Neuron (in vitro differentiated cells): ENCODE data around the gene CCDC8.

Experiments used
- H2AFZ ChIP-seq: one replicate; pipeline ENCODE4 v1.6.1; 2013; ENCODE audit warnings: low read depth, mild to moderate bottlenecking, inconsistent platforms, low read length, moderate library complexity
- H3K27me3 ChIP-seq: one replicate; pipeline ENCODE4 v1.6.1; 2013; ENCODE audit warnings: low read length; ENCODE audit not compliant: insufficient read depth
- H3K36me3 ChIP-seq: one replicate; pipeline ENCODE4 v1.6.1; 2013; ENCODE audit warnings: low read length; ENCODE audit not compliant: insufficient read depth
- H3K4me1 ChIP-seq: one replicate; pipeline ENCODE4 v1.6.1; 2013; ENCODE audit warnings: low read length; ENCODE audit not compliant: insufficient read depth
- H3K4me3 ChIP-seq: 2 replicates; pipeline ENCODE4 v1.5.1; 2013; ENCODE audit warnings: mild to moderate bottlenecking, low read length, moderate library complexity
- H3K9me3 ChIP-seq: one replicate; pipeline ENCODE4 v1.6.1; 2013; ENCODE audit warnings: low read length

Gene CCDC8

DNA sequence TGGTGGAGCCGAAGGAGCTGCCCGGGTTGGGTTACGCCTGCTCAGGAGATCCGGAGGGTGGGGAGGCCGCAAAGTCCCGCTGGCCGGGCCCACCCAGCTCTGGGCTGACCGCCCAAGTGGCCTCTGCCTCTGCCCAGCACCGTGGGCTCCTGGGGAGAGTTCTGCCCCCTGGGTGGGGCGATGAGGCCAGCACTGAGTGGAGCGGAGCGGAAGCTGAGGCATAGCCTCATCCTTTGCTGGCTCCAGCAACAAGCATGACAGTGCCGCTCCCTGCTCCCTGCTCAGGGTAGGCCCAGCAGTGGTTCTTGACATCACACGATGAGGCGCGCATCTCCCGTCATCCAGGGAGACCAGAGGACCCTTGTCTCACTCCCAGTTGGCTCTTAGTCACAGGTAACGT, 22.5 kb downstream of the CCDC8 start:
- H3K27me3 ChIP-seq = no peaks in the 10 kb centered on the region
- peaks cover 1% of the 10 kb centered on the region for H3K9me3 ChIP-seq
- no peaks in the 10 kb centered on the region for H3K4me1 ChIP-seq
- H2AFZ ChIP-seq = no peak overlapping the region
- H3K4me3 ChIP-seq = no peak overlapping the region
- peaks cover 54% of the 10 kb centered on the region for H3K36me3 ChIP-seq

DNA sequence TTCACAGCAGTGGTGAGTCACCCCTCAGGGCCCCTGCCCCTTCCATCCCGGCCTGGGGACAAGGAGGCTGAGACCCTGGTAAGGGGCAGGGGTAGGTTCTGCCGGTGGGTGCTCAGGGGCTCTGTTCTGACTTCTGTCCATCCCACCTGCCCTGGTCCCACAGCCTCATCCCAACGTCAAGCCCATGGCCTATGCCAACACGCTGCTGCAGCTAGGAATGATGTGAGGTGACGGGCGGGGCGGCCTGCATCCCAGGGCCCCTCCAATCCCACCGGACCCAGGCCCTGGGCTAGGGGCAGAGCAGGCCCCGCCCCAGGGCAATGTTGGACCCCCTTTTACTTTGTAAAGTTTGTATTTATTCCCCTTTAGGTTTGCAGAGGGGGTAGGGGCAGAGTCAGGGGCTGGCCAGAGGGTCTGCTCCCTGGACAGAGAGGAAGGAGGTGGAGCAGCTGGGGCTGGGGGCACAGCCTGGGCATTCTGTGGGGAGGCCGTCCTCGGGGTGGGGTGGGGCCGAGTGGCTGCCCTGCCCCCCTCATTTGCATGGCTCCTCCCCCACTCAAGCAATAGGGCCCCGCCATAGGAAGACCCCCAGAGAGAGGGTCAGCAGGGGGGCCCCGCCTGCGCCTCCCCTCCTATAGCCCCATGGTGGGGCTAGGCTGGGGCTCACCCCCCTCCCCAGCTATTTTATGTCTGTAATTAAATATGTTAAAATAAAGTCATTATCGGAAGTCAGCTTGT, 23.1 kb downstream of the CCDC8 start:
- no peaks in the 10 kb centered on the region for H3K27me3 ChIP-seq
- no peak overlapping the region for H2AFZ ChIP-seq
- H3K36me3 ChIP-seq = peaks cover 56% of the 10 kb centered on the region
- H3K9me3 ChIP-seq = peaks cover 1% of the 10 kb centered on the region
- H3K4me1 ChIP-seq = no peaks in the 10 kb centered on the region
- no peak overlapping the region for H3K4me3 ChIP-seq

DNA sequence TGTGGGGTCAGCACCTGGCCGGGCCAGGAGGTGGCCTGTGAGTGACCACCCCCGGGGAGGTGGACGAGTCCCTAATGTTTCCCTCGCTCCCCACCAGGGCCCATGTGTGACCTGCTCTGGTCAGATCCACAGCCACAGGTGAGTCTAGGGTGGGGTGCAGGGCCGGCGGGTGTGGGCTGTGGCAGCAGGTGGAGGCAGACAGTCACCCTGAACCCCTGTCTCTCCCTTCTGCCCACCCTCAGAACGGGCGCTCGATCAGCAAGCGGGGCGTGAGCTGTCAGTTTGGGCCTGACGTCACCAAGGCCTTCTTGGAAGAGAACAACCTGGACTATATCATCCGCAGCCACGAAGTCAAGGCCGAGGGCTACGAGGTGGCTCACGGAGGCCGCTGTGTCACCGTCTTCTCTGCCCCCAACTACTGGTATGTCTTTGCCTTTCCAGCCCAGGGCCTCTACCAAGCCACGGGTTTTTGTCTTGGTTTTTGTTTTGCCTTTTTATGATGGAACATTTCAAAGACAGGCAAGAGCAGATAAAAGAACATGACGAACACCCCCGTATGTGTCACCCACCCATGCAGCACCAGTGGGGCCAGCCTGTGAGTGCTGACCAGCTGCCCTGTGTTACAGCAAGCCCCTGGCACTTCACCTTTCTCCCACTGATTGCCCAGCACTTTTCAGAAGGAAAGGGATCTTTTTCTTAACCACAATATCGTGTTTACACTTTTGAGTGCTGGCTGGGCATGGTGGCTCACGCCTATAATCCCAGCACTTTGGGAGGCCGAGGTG, 24.9 kb downstream of the CCDC8 start:
- Histone ChIP-seq H3K4me3 (no peak overlapping the region), H3K4me1 (no peaks in the 10 kb centered on the region), H3K9me3 (peaks cover 1% of the 10 kb centered on the region), H3K36me3 (peaks cover 73% of the 10 kb centered on the region), H2AFZ (no peak overlapping the region), H3K27me3 (no peaks in the 10 kb centered on the region)

DNA sequence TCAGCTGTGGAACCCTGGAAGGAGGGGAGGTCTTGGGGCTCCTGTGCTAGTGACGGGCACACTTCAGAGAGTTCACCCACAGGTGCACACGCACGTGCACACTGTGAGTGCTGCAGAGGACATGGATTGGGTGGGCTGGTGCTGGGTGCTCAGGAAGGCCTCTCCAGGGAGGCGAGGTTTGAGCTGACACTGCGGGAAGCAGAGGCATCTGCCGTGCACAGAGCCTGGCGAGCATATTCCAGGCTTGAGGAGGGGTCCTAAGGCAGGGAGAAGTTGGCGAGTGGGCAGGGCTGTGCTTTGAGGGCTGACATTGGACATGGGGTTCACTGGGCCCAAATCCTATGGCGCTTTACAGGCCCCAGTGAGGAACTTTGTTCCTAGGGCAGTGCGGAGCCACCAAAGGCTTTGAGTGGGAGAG, 25.6 kb downstream of the CCDC8 start:
- peaks cover 80% of the 10 kb centered on the region for H3K36me3 ChIP-seq
- H3K27me3 ChIP-seq = no peaks in the 10 kb centered on the region
- H3K9me3 ChIP-seq = peaks cover 1% of the 10 kb centered on the region
- H3K4me1 ChIP-seq = no peaks in the 10 kb centered on the region
- H3K4me3 ChIP-seq = no peak overlapping the region
- H2AFZ ChIP-seq = no peak overlapping the region

DNA sequence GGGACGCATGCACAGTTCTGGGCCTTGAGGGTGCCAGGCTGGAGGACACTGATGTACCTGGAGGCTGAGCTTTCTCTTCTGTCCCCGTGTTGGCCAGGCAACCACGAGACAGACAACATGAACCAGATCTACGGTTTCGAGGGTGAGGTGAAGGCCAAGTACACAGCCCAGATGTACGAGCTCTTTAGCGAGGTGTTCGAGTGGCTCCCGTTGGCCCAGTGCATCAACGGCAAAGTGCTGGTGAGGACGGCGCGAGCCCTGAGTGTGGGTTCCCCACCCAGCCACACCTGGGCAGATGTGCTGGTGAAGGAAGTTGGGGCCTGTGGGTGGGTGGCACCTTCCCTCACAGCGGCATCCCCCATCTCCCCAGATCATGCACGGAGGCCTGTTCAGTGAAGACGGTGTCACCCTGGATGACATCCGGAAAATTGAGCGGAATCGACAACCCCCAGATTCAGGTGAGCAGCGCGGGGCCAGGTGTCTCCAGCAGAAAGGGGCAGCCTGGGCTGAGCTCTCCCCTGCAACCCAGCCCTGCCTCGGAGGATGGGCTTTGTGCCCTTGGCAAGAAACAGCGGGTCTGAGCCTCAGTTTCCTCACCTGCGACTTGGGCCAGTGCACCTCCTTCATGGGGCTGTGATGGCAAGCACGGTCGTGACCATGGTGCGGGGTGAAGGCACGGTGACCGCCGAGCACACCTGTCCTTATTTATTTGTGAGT, 26.2 kb downstream of the CCDC8 start:
- Histone ChIP-seq H3K27me3 (no peaks in the 10 kb centered on the region), H3K4me1 (no peaks in the 10 kb centered on the region), H3K36me3 (peaks cover 83% of the 10 kb centered on the region), H3K4me3 (no peak overlapping the region), H3K9me3 (peaks cover 1% of the 10 kb centered on the region), H2AFZ (no peak overlapping the region)

DNA sequence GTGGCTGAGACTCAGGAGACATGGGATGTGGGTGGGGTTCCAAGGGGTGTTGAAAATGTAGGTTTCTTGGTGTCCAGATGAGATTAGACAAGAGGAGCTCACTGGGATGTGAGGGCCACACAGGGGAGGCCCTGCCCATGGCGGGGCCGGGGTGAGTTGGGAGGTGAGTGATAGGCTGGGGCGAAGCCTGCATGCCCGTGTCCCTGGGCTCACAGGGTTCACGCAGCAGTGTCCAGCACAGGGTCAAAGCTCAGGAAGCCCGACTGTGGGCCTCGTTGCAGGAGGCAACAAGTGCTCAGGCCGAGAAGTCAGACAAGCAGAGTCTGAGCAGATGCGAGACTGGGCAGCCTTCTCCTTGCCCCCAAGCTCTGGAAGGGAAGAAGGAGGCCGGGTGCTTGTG, 27.2 kb downstream of the CCDC8 start:
- no peaks in the 10 kb centered on the region for H3K27me3 ChIP-seq
- no peak overlapping the region for H3K4me3 ChIP-seq
- no peak overlapping the region for H2AFZ ChIP-seq
- H3K36me3 ChIP-seq = peaks cover 87% of the 10 kb centered on the region
- no peaks in the 10 kb centered on the region for H3K4me1 ChIP-seq
- peaks cover 1% of the 10 kb centered on the region for H3K9me3 ChIP-seq

DNA sequence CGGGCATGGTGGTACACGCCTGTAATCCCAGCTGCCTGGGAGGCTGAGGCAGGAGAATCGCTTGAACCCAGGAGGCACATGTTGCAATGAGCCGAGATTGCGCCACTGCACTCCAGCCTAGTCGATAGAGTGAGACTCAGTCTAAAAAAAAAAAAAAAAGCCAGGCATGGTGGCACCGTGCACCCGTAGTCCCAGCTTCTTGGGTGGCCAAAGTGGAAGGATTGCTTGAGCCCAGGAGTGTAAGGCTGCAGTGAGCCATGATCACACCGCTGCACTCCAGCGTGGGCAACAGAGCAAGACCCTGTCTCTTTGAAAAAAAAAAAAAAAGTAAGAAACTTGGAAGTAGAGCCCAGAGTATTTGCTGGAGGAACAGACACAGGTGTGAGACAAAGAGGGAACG, 27.7 kb downstream of the CCDC8 start:
- H3K9me3 ChIP-seq = peaks cover 1% of the 10 kb centered on the region
- no peaks in the 10 kb centered on the region for H3K27me3 ChIP-seq
- peaks cover 87% of the 10 kb centered on the region for H3K36me3 ChIP-seq
- H3K4me1 ChIP-seq = no peaks in the 10 kb centered on the region
- no peak overlapping the region for H3K4me3 ChIP-seq
- H2AFZ ChIP-seq = no peak overlapping the region

DNA sequence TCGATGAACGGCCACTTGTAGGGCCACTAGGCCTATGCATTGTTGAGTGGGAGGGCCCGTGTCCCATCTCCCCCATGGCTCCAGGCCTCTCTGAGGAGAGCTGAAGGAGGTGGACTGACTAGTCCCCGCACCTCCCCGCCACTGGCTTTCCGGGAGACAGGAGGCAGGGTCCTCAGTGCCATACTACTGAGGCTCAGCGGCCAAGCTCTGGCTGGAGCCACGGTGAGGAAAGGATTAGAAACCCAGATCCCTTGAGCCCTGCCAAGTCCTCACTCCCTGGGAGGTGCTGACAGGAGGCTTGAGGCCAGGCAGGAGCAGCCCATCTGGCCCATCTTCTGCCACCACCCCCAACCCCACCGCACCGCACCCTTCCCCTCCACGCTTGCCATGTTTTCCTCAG, 29.0 kb downstream of the CCDC8 start:
- Histone ChIP-seq H3K4me1 (no peaks in the 10 kb centered on the region), H3K4me3 (no peak overlapping the region), H3K9me3 (peaks cover 3% of the 10 kb centered on the region), H2AFZ (no peak overlapping the region), H3K36me3 (peaks cover 89% of the 10 kb centered on the region), H3K27me3 (no peaks in the 10 kb centered on the region)

DNA sequence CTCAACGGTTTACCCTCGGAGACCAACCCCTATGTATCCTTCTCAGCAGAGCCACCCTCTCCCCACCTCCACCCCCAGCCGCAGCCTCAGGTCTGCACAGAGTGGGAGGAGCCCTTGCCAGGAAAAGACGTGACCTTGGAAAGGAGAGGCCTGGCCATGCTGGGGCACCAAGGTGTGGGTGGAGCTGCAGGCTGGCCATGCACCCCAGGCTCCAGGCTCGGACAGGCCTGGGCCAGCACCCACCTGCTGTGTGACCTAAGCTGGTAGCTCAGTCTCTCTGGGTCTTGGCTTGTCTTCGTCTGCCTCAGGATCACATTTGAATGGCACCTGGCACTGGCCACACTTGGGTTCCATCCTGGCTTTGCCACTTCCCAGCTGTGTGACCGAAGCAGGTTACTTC, 29.5 kb downstream of the CCDC8 start:
- Histone ChIP-seq H2AFZ (no peak overlapping the region), H3K36me3 (peaks cover 92% of the 10 kb centered on the region), H3K4me3 (no peak overlapping the region), H3K4me1 (no peaks in the 10 kb centered on the region), H3K9me3 (peaks cover 3% of the 10 kb centered on the region), H3K27me3 (no peaks in the 10 kb centered on the region)

DNA sequence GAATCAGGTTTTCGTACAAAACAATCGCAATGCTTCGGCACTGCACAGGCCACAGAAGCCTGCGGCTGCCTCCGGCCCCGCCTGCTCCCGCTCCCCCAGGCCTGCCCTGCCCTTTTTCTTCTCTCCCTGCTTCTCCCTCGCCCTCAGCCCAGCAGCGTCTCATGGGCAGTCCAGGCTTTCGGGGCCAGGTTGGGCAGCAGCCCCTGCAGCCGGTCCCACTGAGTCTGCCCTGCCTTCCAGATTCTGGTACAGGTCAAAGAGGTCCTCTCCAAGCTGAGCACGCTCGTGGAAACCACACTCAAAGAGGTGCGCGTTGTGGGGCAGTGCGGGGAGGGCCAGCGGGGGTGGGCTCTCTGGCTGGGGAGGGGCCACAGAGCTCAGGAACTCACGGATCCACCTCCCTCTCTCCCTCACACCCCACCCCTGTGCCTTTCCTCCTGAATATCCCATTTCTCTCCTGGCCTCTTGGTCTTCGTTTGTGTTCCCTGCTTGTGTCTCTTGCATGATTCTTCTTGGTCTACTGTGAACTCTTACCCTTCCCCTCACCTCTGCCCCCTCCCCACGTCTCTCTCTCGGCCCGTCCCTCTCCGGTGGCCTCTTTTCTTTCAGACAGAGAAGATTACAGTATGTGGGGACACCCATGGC, 30.1 kb downstream of the CCDC8 start:
- Histone ChIP-seq H2AFZ (no peak overlapping the region), H3K36me3 (peaks cover 88% of the 10 kb centered on the region)

DNA sequence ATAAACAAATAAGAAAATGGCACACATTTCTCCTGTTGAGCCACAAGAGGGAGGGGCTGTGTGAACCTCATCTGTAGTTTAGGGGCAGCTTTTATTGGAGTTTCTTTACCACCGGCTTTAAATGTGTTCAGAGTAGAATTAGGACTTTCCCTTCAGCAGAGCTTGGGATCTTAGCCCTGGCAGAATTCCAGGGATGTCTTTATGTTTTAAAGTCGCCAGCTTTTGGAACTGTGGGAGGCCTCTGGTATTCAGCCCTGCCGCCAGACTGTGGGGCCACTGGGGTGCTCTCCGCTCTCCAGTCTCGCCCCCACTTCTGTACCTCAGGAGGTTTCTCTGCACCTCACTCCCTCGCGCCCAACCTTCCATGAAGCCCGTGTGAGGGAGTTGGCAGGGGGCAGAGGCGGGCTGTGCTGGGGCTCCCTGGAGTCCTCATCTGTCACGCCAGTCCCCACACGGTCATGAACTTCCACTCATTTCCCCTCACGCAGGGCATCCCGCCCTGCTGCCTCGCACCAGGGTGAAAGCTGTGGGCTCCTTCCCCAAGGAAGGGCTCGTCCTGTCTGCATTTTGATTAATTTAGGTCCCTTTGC, 31.5 kb downstream of the CCDC8 start:
- Histone ChIP-seq H3K36me3 (peaks cover 85% of the 10 kb centered on the region), H3K27me3 (no peaks in the 10 kb centered on the region), H2AFZ (no peak overlapping the region), H3K4me1 (no peaks in the 10 kb centered on the region), H3K9me3 (peaks cover 2% of the 10 kb centered on the region), H3K4me3 (no peak overlapping the region)

More for the DNA sequence above, 30.1 kb downstream of the CCDC8 start:
- H3K4me3 ChIP-seq = no peak overlapping the region
- no peaks in the 10 kb centered on the region for H3K4me1 ChIP-seq
- no peaks in the 10 kb centered on the region for H3K27me3 ChIP-seq
- peaks cover 3% of the 10 kb centered on the region for H3K9me3 ChIP-seq

DNA sequence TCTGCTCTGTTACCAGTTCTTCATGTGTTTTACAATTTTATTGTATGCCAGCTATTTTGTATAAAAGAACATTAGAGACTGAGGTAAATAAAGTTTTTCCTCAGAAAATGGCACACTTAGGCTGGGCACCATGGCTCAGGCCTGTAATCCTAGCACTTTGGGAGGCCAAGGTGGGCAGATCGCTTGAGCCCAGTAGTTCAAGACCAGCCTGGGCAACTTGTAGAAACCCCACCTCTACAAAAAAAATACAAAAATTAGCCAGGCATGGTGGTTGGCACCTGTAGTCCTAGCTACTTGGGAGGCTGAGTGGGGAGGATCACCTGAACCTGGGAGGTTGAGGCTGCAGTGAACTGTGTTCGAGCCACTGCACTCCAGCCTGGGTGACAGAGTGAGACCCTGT, 32.0 kb downstream of the CCDC8 start:
- H3K36me3 ChIP-seq = peaks cover 88% of the 10 kb centered on the region

More for the DNA sequence above, 32.0 kb downstream of the CCDC8 start:
- Histone ChIP-seq H3K27me3 (no peaks in the 10 kb centered on the region), H2AFZ (no peak overlapping the region), H3K4me3 (no peak overlapping the region), H3K9me3 (peaks cover 2% of the 10 kb centered on the region), H3K4me1 (no peaks in the 10 kb centered on the region)
